ENCODE results near the gene CHPT1. TPM values are rescaled to one million over a fixed set of nuclear protein-coding genes. Genes with fewer than 3 reads are reported as not detected.
A peak's percentile ranks its signal among the peaks of the same experiment; 100 is the strongest.

Gene CHPT1
- total RNA-seq, 3 donors from 2014 or later (not counting 1 experiment from before 2014, with no cell fraction given) = 3.9 to 23.6 (median 7.3) TPM

- Mint-ChIP-seq H3K27me3 (ENCODE audit: low read depth in 2 of 2) (no peaks in the 10 kb centered on the region), H3K4me1 (peaks cover 29 to 44% of the 10 kb centered on the region in 2 donors), H3K27ac (peak overlapping the region; percentile 92), H3K4me3 (no peak overlapping the region), H3K9me3 (no peaks in the 10 kb centered on the region), H3K36me3 (peaks cover 10% of the 10 kb centered on the region)
- H3K27me3 ChIP-seq (ENCODE audit: control insufficient read depth, insufficient read depth, low read length) = no peaks in the 10 kb centered on the region
- H3K4me1 ChIP-seq (ENCODE audit: control insufficient read depth, insufficient read depth, low read length) = peaks cover 19% of the 10 kb centered on the region
- ATAC-seq (no peak), DNase-seq (no peak)
- 93% methylated on average over 3 of the region's 3 CpGs for WGBS (ENCODE audit: insufficient coverage)
- H3K9me3 ChIP-seq (ENCODE audit: control insufficient read depth, insufficient read depth, low read length) = no peaks in the 10 kb centered on the region
- peak overlapping the region; percentile 83 for H3K27ac ChIP-seq (ENCODE audit: low read length)
- H3K36me3 ChIP-seq (ENCODE audit: control insufficient read depth, insufficient read depth, low read length) = peaks cover 53% of the 10 kb centered on the region
- intact Hi-C loops (cut with micrococcal nuclease) = loop anchor here (10.0 kb wide), 1 partner anchor 71 kb away; no protein-coding TSS in a partner anchor
- TF ChIP-seq CTCF (IDR thresholded peaks at IDR 0.05) = no peak
- H3K4me3 ChIP-seq (ENCODE audit: low read length) = no peak overlapping the region
Measured at GRCh38 chr12:101745481-101745880, 48.0 kb downstream of the CHPT1 start.

GRCh38 chr12:101746196-101746595 is 48.8 kb downstream of the CHPT1 start:
- no peak for DNase-seq
- H3K27me3 ChIP-seq (ENCODE audit: control insufficient read depth, insufficient read depth, low read length) = no peaks in the 10 kb centered on the region
- no peaks in the 10 kb centered on the region for H3K9me3 Mint-ChIP-seq
- H3K4me3 Mint-ChIP-seq = no peak overlapping the region
- peaks cover 36 to 49% of the 10 kb centered on the region in 2 donors for H3K4me1 Mint-ChIP-seq
- no peak for TF ChIP-seq CTCF (IDR thresholded peaks at IDR 0.05)
- no peak for ATAC-seq
- no peak overlapping the region for H3K27ac ChIP-seq (ENCODE audit: low read length)
- peaks cover 59% of the 10 kb centered on the region for H3K36me3 ChIP-seq (ENCODE audit: control insufficient read depth, insufficient read depth, low read length)
- intact Hi-C loops (cut with micrococcal nuclease) = loop anchor here (10.0 kb wide), 1 partner anchor 71 kb away; no protein-coding TSS in a partner anchor
- peaks cover 10% of the 10 kb centered on the region for H3K36me3 Mint-ChIP-seq
- H3K27me3 Mint-ChIP-seq (ENCODE audit: low read depth in 2 of 2) = no peaks in the 10 kb centered on the region
- no peak overlapping the region for H3K4me3 ChIP-seq (ENCODE audit: low read length)
- WGBS (ENCODE audit: insufficient coverage) = no CpG with 5 or more reads among the region's 1 CpG
- peaks cover 19% of the 10 kb centered on the region for H3K4me1 ChIP-seq (ENCODE audit: control insufficient read depth, insufficient read depth, low read length)
- H3K27ac Mint-ChIP-seq = peak overlapping the region in 1 of 2 donors; percentile 92
- H3K9me3 ChIP-seq (ENCODE audit: control insufficient read depth, insufficient read depth, low read length) = no peaks in the 10 kb centered on the region

- H3K27me3 ChIP-seq (ENCODE audit: control insufficient read depth, insufficient read depth, low read length) = no peaks in the 10 kb centered on the region
- H3K36me3 Mint-ChIP-seq = peaks cover 10% of the 10 kb centered on the region
- H3K27ac Mint-ChIP-seq = peak overlapping the region; percentile 53 to 79
- peaks cover 64% of the 10 kb centered on the region for H3K36me3 ChIP-seq (ENCODE audit: control insufficient read depth, insufficient read depth, low read length)
- H3K4me3 Mint-ChIP-seq = no peak overlapping the region
- no peak overlapping the region for H3K4me3 ChIP-seq (ENCODE audit: low read length)
- H3K27ac ChIP-seq (ENCODE audit: low read length) = no peak overlapping the region
- peaks cover 37 to 49% of the 10 kb centered on the region in 2 donors for H3K4me1 Mint-ChIP-seq
- no peaks in the 10 kb centered on the region for H3K9me3 Mint-ChIP-seq
- no peaks in the 10 kb centered on the region for H3K27me3 Mint-ChIP-seq (ENCODE audit: low read depth in 2 of 2)
- ATAC-seq (no peak), DNase-seq (no peak)
- peaks cover 19% of the 10 kb centered on the region for H3K4me1 ChIP-seq (ENCODE audit: control insufficient read depth, insufficient read depth, low read length)
- TF ChIP-seq CTCF (IDR thresholded peaks at IDR 0.05) = no peak
- intact Hi-C loops (cut with micrococcal nuclease) = loop anchor here (10.0 kb wide), 1 partner anchor 72 kb away; no protein-coding TSS in a partner anchor
- WGBS (ENCODE audit: insufficient coverage) = no CpG with 5 or more reads among the region's 1 CpG
- H3K9me3 ChIP-seq (ENCODE audit: control insufficient read depth, insufficient read depth, low read length) = no peaks in the 10 kb centered on the region
Measured at GRCh38 chr12:101746661-101747060, 49.2 kb downstream of the CHPT1 start.

GRCh38 chr12:101747697-101748096 is 50.3 kb downstream of the CHPT1 start:
- Histone ChIP-seq H3K4me3 (ENCODE audit: low read length) (no peak overlapping the region), H3K4me1 (ENCODE audit: control insufficient read depth, insufficient read depth, low read length) (peaks cover 16% of the 10 kb centered on the region), H3K27me3 (ENCODE audit: control insufficient read depth, insufficient read depth, low read length) (no peaks in the 10 kb centered on the region), H3K36me3 (ENCODE audit: control insufficient read depth, insufficient read depth, low read length) (peaks cover 65% of the 10 kb centered on the region), H3K27ac (ENCODE audit: low read length) (no peak overlapping the region), H3K9me3 (ENCODE audit: control insufficient read depth, insufficient read depth, low read length) (no peaks in the 10 kb centered on the region)
- H3K4me3 Mint-ChIP-seq = no peak overlapping the region
- peak overlapping the region; percentile 53 to 79 for H3K27ac Mint-ChIP-seq
- 86% methylated on average over 1 of the region's 1 CpG for WGBS (ENCODE audit: insufficient coverage)
- DNase-seq (no peak), ATAC-seq (peak in 1 of 3 donors; percentile 43)
- TF ChIP-seq CTCF (IDR thresholded peaks at IDR 0.05) = no peak
- H3K4me1 Mint-ChIP-seq = peaks cover 36 to 50% of the 10 kb centered on the region in 2 donors
- no peaks in the 10 kb centered on the region for H3K27me3 Mint-ChIP-seq (ENCODE audit: low read depth in 2 of 2)
- H3K36me3 Mint-ChIP-seq = peaks cover 10% of the 10 kb centered on the region
- H3K9me3 Mint-ChIP-seq = no peaks in the 10 kb centered on the region
- intact Hi-C loops (cut with micrococcal nuclease) = loop anchor here (10.0 kb wide), 1 partner anchor 73 kb away; no protein-coding TSS in a partner anchor

Measured in natural killer cell (primary cell).